Heart left ventricle (tissue), 13 donors: ENCODE results near the gene RBMS3.

Experiments used
- CTCF ChIP-seq, 12 donors: fragments of 200-600 bp; sonication (generic) in 4 of 12; IDR thresholded peaks; one replicate each; pipeline versions ENCODE4 v1.5.0 to v1.8.0; 2018 to 2022; ENCODE audit warnings: antibody characterized with exemption in 12 of 12, mild to moderate bottlenecking in 5 of 12
- POLR2A ChIP-seq, 2 donors: fragments of 450-650 bp; IDR thresholded peaks; one replicate each; pipeline ENCODE4 v1.6.1; 2017; ENCODE audit warnings: antibody characterized with exemption in 2 of 2, mild to moderate bottlenecking in 2 of 2, moderate library complexity in 2 of 2
- donor health status: ischemic (EF 13 %, LVEDD 7.1; RV severe dilation, severe dysfunction).
- donor health status: DM: no; HTN: yes; CAD: no.
- donor health status: DM: no; HTN: no; CAD: no.
- donor health status: ischemic (EF 25% LVEDD 6.9; RV normal size, moderate dysfunction).
- donor health status: ischemic (EF 25% LVEDD 5.7; RV mildly dilated, moderate dysfunction).
- donor health status: ischemic (EF 35%, LVEDD 5.7; RV mildly dilated, moderate dysfunction).
- donor health status: nonischemic (EF 11% LVEDD 7.7; RV severe dilation, severe dysfunction).
- donor health status: DM: yes; HTN: yes; CAD: no.
- donor health status: PGD.
- donor health status: ischemic (EF 29% LVEDD 5.4; RV normal size, mild dysfunction).
- donor health status: nonischemic (EF 23%, LVEDD 6.1; RV moderate dilation, normal function).

- TF ChIP-seq CTCF (IDR thresholded peaks at IDR 0.05) (no peak), POLR2A (IDR thresholded peaks at IDR 0.05) (no peak)
Measured at GRCh38 chr3:29919571-29919970, 638.7 kb downstream of the RBMS3 start.
